ENCODE measurements around the gene TMEM253.

The TMEM253 gene

GRCh38 chr14:21066882-21067502 is 33.9 kb upstream of the TMEM253 start:
- peak; percentile 28 for TF ChIP-seq CTCF (conservative IDR thresholded peaks at IDR 0.05; ENCODE audit: low read depth, low read length)
- no peak overlapping the region for H3K4me3 ChIP-seq (ENCODE audit: low read length)
- DNase-seq (ENCODE audit: low read depth), result no peak

GRCh38 chr14:21068521-21069387 is 32.1 kb upstream of the TMEM253 start:
- H3K4me3 ChIP-seq (ENCODE audit: low read length), result peak overlapping the region; percentile 78
- DNase-seq (ENCODE audit: low read depth), result no peak
- TF ChIP-seq CTCF (conservative IDR thresholded peaks at IDR 0.05; ENCODE audit: low read depth, low read length), result peak; percentile 72

- H3K4me3 ChIP-seq (ENCODE audit: low read length), result peak overlapping the region; percentile 78
- no peak for TF ChIP-seq CTCF (conservative IDR thresholded peaks at IDR 0.05; ENCODE audit: low read depth, low read length)
- no peak for DNase-seq (ENCODE audit: low read depth)
Observed at GRCh38 chr14:21069388-21070082, 31.3 kb upstream of the TMEM253 start.

- DNase-seq (ENCODE audit: low read depth), result no peak
- H3K4me3 ChIP-seq (ENCODE audit: low read length), result peak within 1 kb of the TSS; percentile 78
- TF ChIP-seq CTCF (conservative IDR thresholded peaks at IDR 0.05; ENCODE audit: low read depth, low read length), result no peak
Observed at GRCh38 chr14:21070083-21070609, 30.7 kb upstream of the TMEM253 start, which contains the start of gene ARHGEF40. ARHGEF40 (plus strand) TSS chr14:21070304; CDS start chr14:21070397, 93 bp downstream.

GRCh38 chr14:21070610-21071224 is 30.1 kb upstream of the TMEM253 start:
- no peak for DNase-seq (ENCODE audit: low read depth)

More at GRCh38 chr14:21070610-21071224, 30.1 kb upstream of the TMEM253 start:
- H3K4me3 ChIP-seq (ENCODE audit: low read length), result peak overlapping the region; percentile 78
- no peak for TF ChIP-seq CTCF (conservative IDR thresholded peaks at IDR 0.05; ENCODE audit: low read depth, low read length)
